H1 (cell line): ENCODE results near the gene TEX14. TPM values are rescaled to one million over a fixed set of nuclear protein-coding genes. Genes with fewer than 3 reads are reported as not detected.

Experiments used
- CTCF ChIA-PET: fragments of 300-600 bp; sonication (Branson Sonifier 250); formaldehyde crosslinking; loops from one replicate; lab custom pipeline; 2021; ENCODE audit not compliant: partially characterized antibody; lab: Charles Lee
- POLR2A ChIA-PET: fragments of 300-600 bp; sonication (Branson Sonifier 250); formaldehyde crosslinking; loops from one replicate; lab custom pipeline; 2021; ENCODE audit warnings: inconsistent platforms; ENCODE audit not compliant: partially characterized antibody; lab: Charles Lee
- DNase-seq, 2 experiments: peaks; one replicate each; pipeline versions ENCODE4 v3.0.0 to v3.0.0-alpha.2; 2010 to 2022; ENCODE audit warnings: low spot score in 2 of 2, low read depth in 1 of 2, mixed read lengths in 1 of 2
- FAIRE-seq: peaks from 2 replicates; lab custom pipeline; 2011; peaks lifted over from hg19 to GRCh38; lab: Jason Lieb, UNC
- H2AFZ ChIP-seq: 2 replicates; pipeline ENCODE4 v1.8.1; 2012; ENCODE audit warnings: low read length, inconsistent platforms
- H2AK5ac ChIP-seq: 2 replicates; pipeline ENCODE4 v1.6.1; 2013; ENCODE audit warnings: low read depth, low read length
- H2BK120ac ChIP-seq: replicated peaks from 2 replicates; pipeline ENCODE3; 2013; ENCODE audit warnings: low read depth, low read length, inconsistent platforms
- H2BK12ac ChIP-seq: 2 replicates; pipeline ENCODE4 v1.6.1; 2013; ENCODE audit warnings: low read depth, low read length
- H2BK15ac ChIP-seq: 2 replicates; pipeline ENCODE4 v1.6.1; 2013; ENCODE audit warnings: low read length
- H2BK20ac ChIP-seq: 2 replicates; pipeline ENCODE4 v1.6.1; 2013; ENCODE audit warnings: low read length
- H2BK5ac ChIP-seq: 2 replicates; pipeline ENCODE4 v1.6.1; 2013; ENCODE audit warnings: low read depth, low read length
- H3K14ac ChIP-seq: 2 replicates; pipeline ENCODE4 v1.6.1; 2013; ENCODE audit warnings: inconsistent platforms; ENCODE audit not compliant: insufficient read length
- H3K18ac ChIP-seq: 2 replicates; pipeline ENCODE4 v1.6.1; 2013; ENCODE audit warnings: low read length; ENCODE audit errors: extremely low read depth
- H3K23ac ChIP-seq: 2 replicates; pipeline ENCODE4 v1.6.1; 2013; ENCODE audit warnings: inconsistent platforms; ENCODE audit not compliant: insufficient read length
- H3K23me2 ChIP-seq: 2 replicates; pipeline ENCODE4 v1.6.1; 2013; ENCODE audit warnings: low read depth, low read length
- H3K27ac ChIP-seq: 2 replicates; pipeline ENCODE4 v1.6.1; 2011; ENCODE audit warnings: low read depth, low read length, inconsistent platforms
- H3K27me3 ChIP-seq, 4 experiments: replicated peaks in 1 of 4; 1 replicate in 1 of 4; 2 replicates in 3 of 4; pipeline versions ENCODE4 v1.6.1 to v1.8.1; 2011 to 2013; ENCODE audit warnings: low read length in 3 of 4, mild to moderate bottlenecking in 3 of 4, inconsistent platforms in 2 of 4, mixed read lengths in 2 of 4, moderate library complexity in 1 of 4; ENCODE audit not compliant: control insufficient read depth in 3 of 4, insufficient read depth in 3 of 4; ENCODE audit errors: extremely low read depth in 1 of 4
- H3K36me3 ChIP-seq, 4 experiments: 2 replicates each; pipeline versions ENCODE4 v1.6.1 to v1.8.1; 2011 to 2013; ENCODE audit warnings: mild to moderate bottlenecking in 4 of 4, low read length in 3 of 4, moderate library complexity in 2 of 4, control low read depth in 1 of 4, inconsistent platforms in 1 of 4; ENCODE audit not compliant: insufficient read depth in 4 of 4, control insufficient read depth in 2 of 4
- H3K4ac ChIP-seq: replicated peaks from 2 replicates; pipeline ENCODE3; 2013; ENCODE audit warnings: low read length, low read depth, mixed read lengths, inconsistent platforms; ENCODE audit not compliant: insufficient read length
- H3K4me1 ChIP-seq, 4 experiments: replicated peaks in 1 of 4; 1 replicate in 1 of 4; 2 replicates in 3 of 4; pipeline versions ENCODE4 v1.6.1 to v1.8.1; 2011 to 2013; ENCODE audit warnings: low read length in 3 of 4, inconsistent platforms in 2 of 4, mixed read lengths in 1 of 4; ENCODE audit not compliant: insufficient read depth in 4 of 4, control insufficient read depth in 3 of 4
- H3K4me2 ChIP-seq, 2 experiments: 2 replicates each; pipeline versions ENCODE4 v1.6.1 to v1.8.1; 2011 to 2013; ENCODE audit warnings: low read depth in 2 of 2, low read length in 2 of 2, control low read depth in 1 of 2, inconsistent platforms in 1 of 2, mild to moderate bottlenecking in 1 of 2; ENCODE audit not compliant: insufficient read depth in 1 of 2
- H3K4me3 ChIP-seq, 4 experiments: fragments of 200-600, 300-600 bp in 1 of 4; sonication (generic), shearing (Covaris generic), sonication (Bioruptor Twin) in 1 of 4; 2 replicates each; pipeline versions ENCODE4 v1.5.1 to v1.8.1; 2011 to 2016; ENCODE audit warnings: low read length in 4 of 4, low read depth in 3 of 4, control low read depth in 2 of 4, inconsistent platforms in 2 of 4, mild to moderate bottlenecking in 2 of 4, mixed read lengths in 1 of 4, moderate library complexity in 1 of 4; ENCODE audit not compliant: insufficient read depth in 2 of 4; ENCODE audit errors: extremely low read depth in 1 of 4
- H3K56ac ChIP-seq: replicated peaks from 2 replicates; pipeline ENCODE3; 2013; ENCODE audit warnings: low read depth, mild to moderate bottlenecking, mixed read lengths, low read length, inconsistent platforms; ENCODE audit not compliant: insufficient read length
- H3K79me1 ChIP-seq: 2 replicates; pipeline ENCODE4 v1.6.1; 2013; ENCODE audit warnings: low read depth, low read length, control low read depth
- H3K79me2 ChIP-seq, 2 experiments: 2 replicates each; pipeline versions ENCODE4 v1.6.1 to v1.8.1; 2012 to 2013; ENCODE audit warnings: low read length in 2 of 2, mild to moderate bottlenecking in 2 of 2, inconsistent platforms in 1 of 2; ENCODE audit not compliant: insufficient read depth in 2 of 2, control insufficient read depth in 1 of 2
- H3K9ac ChIP-seq, 4 experiments: replicated peaks in 1 of 4; 1 replicate in 1 of 4; 2 replicates in 3 of 4; pipeline versions ENCODE4 v1.6.1 to v1.8.1; 2011 to 2013; ENCODE audit warnings: low read depth in 3 of 4, low read length in 3 of 4, control low read depth in 2 of 4, mild to moderate bottlenecking in 2 of 4, moderate library complexity in 2 of 4, inconsistent platforms in 1 of 4; ENCODE audit errors: extremely low read depth in 1 of 4
- H3K9me3 ChIP-seq, 2 experiments: 2 replicates each; pipeline versions ENCODE4 v1.6.1 to v1.8.1; 2012 to 2013; ENCODE audit warnings: mild to moderate bottlenecking in 2 of 2, moderate library complexity in 2 of 2, control low read depth in 1 of 2, inconsistent platforms in 1 of 2, low read depth in 1 of 2, low read length in 1 of 2, mixed read lengths in 1 of 2; ENCODE audit not compliant: insufficient read depth in 2 of 2
- H4K20me1 ChIP-seq, 2 experiments: replicated peaks in 1 of 2; 2 replicates each; pipeline versions ENCODE3 to v1.8.1; 2011 to 2013; ENCODE audit warnings: inconsistent platforms in 2 of 2, low read length in 2 of 2, mild to moderate bottlenecking in 1 of 2; ENCODE audit not compliant: insufficient read depth in 2 of 2, control insufficient read depth in 1 of 2
- H4K5ac ChIP-seq: 2 replicates; pipeline ENCODE4 v1.6.1; 2013; ENCODE audit warnings: low read length, low read depth, mixed read lengths, inconsistent platforms; ENCODE audit not compliant: insufficient read length
- H4K8ac ChIP-seq: 2 replicates; pipeline ENCODE4 v1.8.0; 2013; ENCODE audit warnings: mild to moderate bottlenecking, moderate library complexity, low read length, inconsistent platforms; ENCODE audit not compliant: insufficient read depth; ENCODE audit errors: extremely low read depth
- H4K91ac ChIP-seq: replicated peaks from 2 replicates; pipeline ENCODE3; 2013; ENCODE audit warnings: low read length, mixed read lengths, inconsistent platforms; ENCODE audit not compliant: insufficient read length
- ATF2 ChIP-seq: IDR thresholded peaks from 2 replicates; pipeline ENCODE4 v1.6.1; 2012; ENCODE audit warnings: low read length, inconsistent platforms
- CBX5 ChIP-seq: fragments of 300-800, 300-1000 bp; sonication (generic); IDR thresholded peaks from 2 replicates; pipeline ENCODE4 v1.7.1; 2016; ENCODE audit warnings: antibody characterized with exemption, low read length, low read depth
- CREB1 ChIP-seq: IDR thresholded peaks from 2 replicates; pipeline ENCODE4 v1.6.1; 2012; ENCODE audit warnings: inconsistent platforms
- EGR1 ChIP-seq: IDR thresholded peaks from 2 replicates; pipeline ENCODE4 v1.6.1; 2011; ENCODE audit warnings: low read depth, low read length, borderline replicate concordance
- EZH2 ChIP-seq: fragments of 200-600 bp; sonication (generic); IDR thresholded peaks from 2 replicates; pipeline ENCODE4 v1.7.1; 2012; ENCODE audit warnings: low read depth, mild to moderate bottlenecking, moderate library complexity, low read length, inconsistent platforms; ENCODE audit not compliant: severe bottlenecking
- MAX ChIP-seq: IDR thresholded peaks from 2 replicates; pipeline ENCODE4 v1.6.1; 2012; ENCODE audit warnings: inconsistent platforms
- POU5F1 ChIP-seq: IDR thresholded peaks from 2 replicates; pipeline ENCODE4 v1.6.1; 2011; ENCODE audit warnings: low read depth, mild to moderate bottlenecking, low read length, moderate library complexity
- RXRA ChIP-seq: IDR thresholded peaks from 2 replicates; pipeline ENCODE4 v1.6.1; 2011; ENCODE audit warnings: low read depth, mild to moderate bottlenecking, low read length, moderate library complexity; ENCODE audit not compliant: insufficient read depth
- SIRT6 ChIP-seq: IDR thresholded peaks from one replicate; pipeline ENCODE4 v1.7.1; 2012; ENCODE audit warnings: low read length, inconsistent platforms
- SIX5 ChIP-seq: IDR thresholded peaks from 2 replicates; pipeline ENCODE4 v1.6.1; 2011; ENCODE audit warnings: mild to moderate bottlenecking, low read depth, low read length
- TEAD4 ChIP-seq: IDR thresholded peaks from 2 replicates; pipeline ENCODE4 v1.6.1; 2012; ENCODE audit warnings: low read depth, low read length, inconsistent platforms, mixed read lengths
- WGBS, 2 experiments: shearing (Covaris generic) in 1 of 2; methylation state at CpG; one replicate each; pipeline versions ENCODE4 v1.1.6 to v1.1.7; 2013 to 2015; ENCODE audit warnings: low lambda C conversion rate in 2 of 2, mixed read lengths in 2 of 2, inconsistent platforms in 1 of 2, low coverage in 1 of 2, missing lambda C conversion rate in 1 of 2; ENCODE audit not compliant: insufficient replicate concordance in 2 of 2, insufficient coverage in 1 of 2, insufficient read length in 1 of 2; ENCODE audit errors: extremely low coverage in 1 of 2, missing lambda C conversion rate in 1 of 2; 5-methylcytosine and 5-hydroxymethylcytosine counted together
- polyA plus RNA-seq, 7 experiments: library from polyadenylated mRNA; depleted of rRNA in 3 of 7; stranded (reverse) in 5 of 7; unstranded in 2 of 7; fragments of >200 nt in 5 of 7; fragments of 200-250 nt in 2 of 7; gene quantifications; 1 replicate in 5 of 7; 2 replicates in 1 of 7; 4 replicates in 1 of 7; pipeline versions ENCODE4 v1.2.1 to v1.2.3, GENCODE V29; 2011 to 2013; ENCODE audit warnings: missing spikeins in 2 of 7, mixed read lengths in 2 of 7
- total RNA-seq: library from RNA; stranded (reverse); fragmentation: NEBNext Ultra II Directional; extraction: Animal tissue kit (Norgen Biotek cat#: 25700); gene quantifications from 2 replicates; pipeline ENCODE4 v1.2.1, GENCODE V29; 2021

TEX14 gene
- total and polyA plus RNA-seq, 2 of the 8 experiments (the other 6 are each of a cell fraction or from before 2014, with no cell fraction given): 0.83 to 2.5 TPM

- Histone ChIP-seq H3K4me3 (no peak overlapping the region), H4K91ac (no peak overlapping the region), H3K23ac (no peak overlapping the region), H3K36me3 (no peaks in the 10 kb centered on the region), H2BK15ac (no peak overlapping the region), H3K79me1 (no peaks in the 10 kb centered on the region), H3K18ac (no peak overlapping the region), H3K9ac (no peak overlapping the region), H2BK12ac (peak overlapping the region; percentile 87; the same call in 1 of the 2 replicates), H2BK5ac (no peak overlapping the region), H3K4me2 (no peak overlapping the region), H3K27ac (no peak overlapping the region), H2BK120ac (no peak overlapping the region), H3K9me3 (no peaks in the 10 kb centered on the region), H4K5ac (no peak overlapping the region), H3K27me3 (no peaks in the 10 kb centered on the region), H3K79me2 (no peaks in the 10 kb centered on the region), H3K23me2 (peaks cover 2% of the 10 kb centered on the region), H2AFZ (no peak overlapping the region), H4K20me1 (no peaks in the 10 kb centered on the region), H3K4me1 (peaks cover 0 to 7% (median 1%) of the 10 kb centered on the region in 4 experiments; a peak in 2 of 7 replicates)
- WGBS, 2 experiments: 93% methylated on average over 4 of the region's 4 CpGs; no CpG with 5 or more reads in 1 of the 2 experiments
- POLR2A ChIA-PET: interaction anchor here (1.0 to 5.7 kb wide), 13 partner anchors 9 to 344 kb away, joined by 3 to 230 read pairs (median 8); no protein-coding TSS in a partner anchor
- CTCF ChIA-PET: interaction anchor here (0.9 to 1.7 kb wide), 4 partner anchors 10 to 71 kb away, joined by 3 to 7 read pairs (median 4); no protein-coding TSS in a partner anchor
- FAIRE-seq: no peak
- TF ChIP-seq CBX5: no peak
- TF ChIP-seq EGR1: no peak
- TF ChIP-seq ATF2: no peak
- no peak for TF ChIP-seq MAX
- TF ChIP-seq RXRA: no peak
- TF ChIP-seq CREB1: no peak
- TF ChIP-seq SIRT6: no peak
- TF ChIP-seq EZH2: no peak
- TF ChIP-seq POU5F1: no peak
- no peak for TF ChIP-seq SIX5
- no peak for TF ChIP-seq TEAD4
- TF ChIP-seq, all 59 proteins: peak for 0
- Histone ChIP-seq H3K4ac (no peak overlapping the region), H2AK5ac (no peak overlapping the region), H4K8ac (no peak overlapping the region), H2BK20ac (no peak overlapping the region), H3K56ac (no peak overlapping the region), H3K14ac (no peak overlapping the region)
- no peak for DNase-seq
Measured at GRCh38 chr17:58660621-58661020, 31.2 kb downstream of the TEX14 start.
